Fibroblast of peridontal ligament (primary cell): ENCODE data around the gene PIP4K2A.
"Not testable (repeated sequence)": the region's sequence is repeated elsewhere in the genome, so short reads cannot be mapped to it uniquely, and the experiment has no call there.

ENCODE experiments used
- DNase-seq: peaks from one replicate; pipeline ENCODE4 v3.0.0-alpha.2; 2010; ENCODE audit errors: extremely low read depth

PIP4K2A gene

DNA sequence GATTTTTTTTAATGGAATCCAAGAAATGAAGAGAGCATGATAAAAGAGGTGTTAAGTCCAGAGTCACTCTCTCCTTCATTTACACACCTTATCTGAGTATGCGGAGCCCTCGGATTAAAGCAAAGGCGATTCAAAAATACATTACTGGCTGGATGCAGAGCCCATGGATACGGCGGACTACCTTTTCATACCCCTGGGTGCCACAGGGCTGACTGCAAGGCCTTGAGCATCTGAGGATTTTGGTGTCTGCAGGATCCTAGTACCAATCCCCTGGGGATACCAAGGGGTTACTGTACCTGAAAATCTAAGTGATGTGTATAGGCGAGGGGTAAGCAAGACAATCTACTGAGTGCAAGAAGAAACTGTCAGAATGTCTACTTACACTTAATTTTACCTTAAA is 20.5 kb downstream of the PIP4K2A start:
- DNase-seq: no peak

- peak; percentile 67 for DNase-seq
These were observed 21.0 kb downstream of the PIP4K2A start for GRCh38 chr10:22693371-22693784.

DNA sequence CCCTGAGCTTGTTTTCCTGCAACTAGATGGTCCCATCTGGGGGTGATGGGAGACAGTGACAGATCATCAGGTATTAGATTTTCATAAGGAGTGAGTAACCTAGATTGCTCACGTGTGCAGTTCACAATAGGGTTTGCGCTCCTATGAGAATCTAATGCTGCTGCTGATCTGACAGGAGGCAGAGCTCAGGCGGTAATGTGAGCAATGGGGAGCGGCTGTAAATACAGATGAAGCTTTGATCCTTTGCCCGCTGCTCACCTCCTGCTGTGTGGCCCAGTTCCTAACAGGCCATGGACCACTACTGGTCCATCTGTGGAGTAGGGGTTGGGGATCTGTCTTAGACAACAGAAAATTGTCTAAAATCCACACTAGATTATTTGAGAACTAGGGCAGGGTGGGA is 22.3 kb downstream of the PIP4K2A start:
- not testable (repeated sequence) for DNase-seq

DNA sequence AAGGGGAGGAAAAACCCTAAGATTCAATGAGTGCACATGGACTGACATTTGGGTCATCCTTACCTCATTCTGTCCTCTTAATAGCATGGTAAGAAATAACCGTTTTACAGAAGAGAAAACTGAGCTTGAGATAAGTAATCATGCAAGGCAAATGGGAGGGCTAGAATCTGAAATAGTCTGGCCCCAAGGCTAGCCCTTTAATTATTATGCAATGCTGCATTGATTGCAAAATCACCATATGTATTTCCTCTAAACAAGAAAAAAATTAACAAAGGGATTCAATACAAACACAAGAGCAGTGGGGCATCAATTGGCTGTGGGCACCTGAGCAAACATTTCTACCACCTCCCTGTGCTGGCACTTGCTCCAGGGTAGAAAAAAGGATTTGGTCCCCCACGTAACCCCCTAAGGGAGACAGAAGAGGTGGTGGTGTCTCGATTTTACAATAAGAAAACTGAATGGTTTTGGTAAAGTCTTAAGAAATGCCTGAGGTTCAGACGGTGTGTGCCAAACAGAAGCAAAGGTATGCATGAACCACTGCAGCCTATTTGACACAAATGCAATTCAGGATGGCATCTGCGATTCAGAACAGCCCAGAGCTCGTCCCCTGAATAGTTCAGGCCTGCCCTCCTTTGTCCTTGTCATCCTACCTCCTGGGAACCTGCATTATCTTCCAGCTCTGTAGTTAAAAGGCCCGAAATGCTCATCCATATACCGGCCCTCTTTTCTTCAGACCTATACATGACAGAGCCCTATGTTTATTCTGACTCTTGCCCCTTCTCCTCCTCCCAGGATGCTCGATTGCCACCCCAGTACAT is 23.6 kb downstream of the PIP4K2A start:
- DNase-seq: peak; percentile 78

DNA sequence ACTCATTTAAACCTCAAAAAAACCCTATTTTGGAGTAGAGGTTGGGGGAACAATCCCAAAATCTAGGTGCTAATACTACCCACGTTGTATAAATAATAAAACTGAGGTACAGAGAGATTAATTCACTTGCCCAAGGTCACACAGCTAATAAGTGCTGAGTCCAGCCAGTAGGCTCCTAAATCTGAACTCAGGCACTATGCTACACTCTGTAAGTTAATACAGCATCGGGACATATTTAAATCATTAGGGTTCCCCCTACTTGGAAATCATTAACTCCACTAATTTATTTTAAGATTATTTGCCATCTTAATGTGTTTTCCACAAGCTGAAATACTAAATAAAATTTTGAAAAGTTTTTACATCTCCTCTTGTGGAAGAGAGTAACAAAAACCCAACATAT is 24.2 kb downstream of the PIP4K2A start:
- DNase-seq: no peak

DNA sequence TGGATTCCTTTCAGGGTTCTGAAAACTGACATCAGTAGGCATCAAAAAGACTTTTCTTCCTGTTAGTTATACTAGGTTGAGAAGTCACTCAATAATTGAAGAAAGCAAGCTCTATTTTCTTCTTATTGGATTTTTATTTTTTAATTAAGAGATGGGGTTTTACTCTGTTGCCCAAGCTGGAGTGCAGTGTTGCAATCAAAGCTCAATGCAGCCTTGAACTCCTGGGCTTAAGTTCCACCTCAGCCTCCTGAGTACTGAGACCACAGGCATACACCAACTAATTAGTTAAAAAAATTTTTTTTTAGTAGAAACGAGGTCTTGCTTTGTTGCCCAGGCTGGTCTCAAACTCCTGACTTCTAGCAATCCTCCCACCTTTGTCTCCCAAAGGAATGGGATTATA is 28.0 kb downstream of the PIP4K2A start:
- no peak for DNase-seq

GRCh38 chr10:22685926-22686325 is 28.5 kb downstream of the PIP4K2A start:
- peak; percentile 23 for DNase-seq

DNA sequence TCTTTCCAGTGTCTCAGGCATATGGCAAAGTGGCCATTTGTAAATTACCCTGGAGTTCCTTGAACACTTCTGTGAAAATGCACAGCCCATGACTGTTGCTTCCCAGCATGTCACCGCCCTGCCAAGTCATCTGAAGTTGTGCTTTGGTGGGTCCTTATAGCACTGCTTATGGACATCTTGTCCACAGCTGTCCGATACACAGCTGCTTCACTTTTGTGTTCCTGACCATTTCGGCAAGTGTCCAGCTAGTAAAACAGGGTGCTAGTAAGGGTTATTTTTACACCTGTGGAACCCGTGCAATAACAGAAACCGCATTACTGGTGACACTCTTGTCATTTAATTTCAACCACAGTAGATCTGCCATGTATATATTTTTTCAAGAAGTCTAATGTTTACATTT is 29.7 kb downstream of the PIP4K2A start:
- DNase-seq: no peak

- DNase-seq: no peak
These were observed 31.3 kb downstream of the PIP4K2A start for GRCh38 chr10:22683140-22683389.

GRCh38 chr10:22682237-22683139 is 31.9 kb downstream of the PIP4K2A start:
- no peak for DNase-seq

- peak; percentile 64 for DNase-seq
These were observed 32.6 kb downstream of the PIP4K2A start for GRCh38 chr10:22681783-22682183.

DNA sequence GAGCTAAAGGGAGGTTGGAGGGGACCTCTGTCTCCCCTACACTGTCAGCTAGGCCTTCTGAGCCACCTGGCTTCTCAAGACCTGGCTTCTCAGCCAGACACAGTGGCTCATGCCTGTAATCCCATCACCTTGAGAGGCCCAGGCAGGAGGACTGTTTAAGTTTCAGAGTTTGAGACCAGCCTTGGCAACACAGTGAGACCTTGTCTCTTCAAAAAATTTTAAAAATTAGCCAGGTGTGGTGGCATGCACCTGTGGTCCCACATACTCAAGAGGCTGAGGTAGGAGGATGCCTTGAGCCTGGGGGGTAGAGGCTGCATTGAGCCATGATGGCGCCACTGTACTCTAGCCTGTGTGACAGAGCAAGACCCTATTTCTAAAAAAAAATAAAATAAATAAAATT is 33.1 kb downstream of the PIP4K2A start:
- DNase-seq: no peak

DNA sequence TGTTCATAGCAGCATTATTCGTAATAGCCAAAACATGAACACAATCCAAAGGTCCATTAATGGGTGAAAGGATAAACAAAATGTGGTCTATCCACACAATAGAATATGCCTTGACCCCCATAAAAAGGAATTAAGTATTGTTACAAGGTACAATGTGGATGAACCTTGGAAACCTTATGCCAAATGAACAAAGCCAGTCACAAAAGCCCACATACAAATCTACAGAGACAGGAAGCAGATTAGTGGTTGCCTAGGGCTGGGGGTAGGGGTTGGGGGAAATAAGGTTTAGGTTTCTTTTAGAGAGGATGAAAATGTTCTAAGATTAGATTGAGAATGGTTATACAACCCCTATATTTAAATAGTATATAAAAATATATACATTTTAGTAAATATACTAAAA is 34.8 kb downstream of the PIP4K2A start:
- no peak for DNase-seq

DNA sequence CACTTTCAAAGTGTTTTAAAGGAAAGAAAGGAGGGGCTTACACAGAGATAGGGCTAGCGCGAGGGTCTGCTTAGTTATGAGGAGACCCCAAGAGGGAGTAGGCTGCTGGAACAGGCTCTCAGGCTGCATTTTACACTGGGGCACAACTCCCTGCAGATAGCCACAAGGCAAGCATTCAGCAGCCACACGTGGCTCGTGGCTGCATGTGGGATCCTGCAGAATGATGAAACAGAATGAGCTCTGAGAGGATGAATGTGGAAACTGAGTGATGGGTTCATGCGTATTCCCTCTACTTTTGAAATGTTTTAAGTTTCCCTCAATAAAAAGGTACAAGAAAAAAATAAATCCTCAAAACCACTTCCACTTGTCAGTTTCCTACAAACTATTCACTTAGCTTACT is 37.0 kb downstream of the PIP4K2A start:
- DNase-seq: no peak

- DNase-seq: no peak
These were observed 37.9 kb downstream of the PIP4K2A start for GRCh38 chr10:22676435-22676834.

DNA sequence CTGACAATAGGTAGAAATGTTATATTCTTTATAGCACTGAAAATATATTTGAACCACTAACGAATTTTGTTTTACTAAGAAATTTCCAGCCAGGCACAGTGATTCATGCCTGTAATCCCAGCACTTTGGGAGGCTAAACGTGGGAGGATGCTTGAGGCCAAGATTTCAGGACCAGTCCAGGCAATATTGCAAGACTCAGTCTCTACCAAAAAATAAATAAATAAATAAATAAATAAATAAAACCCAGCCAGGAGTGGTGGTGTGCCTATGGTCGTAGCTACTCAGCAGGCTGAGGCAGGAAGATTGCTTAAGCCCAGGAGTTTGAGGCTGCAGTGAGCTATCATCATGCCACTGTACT is 39.8 kb downstream of the PIP4K2A start:
- peak; percentile 29 for DNase-seq

DNA sequence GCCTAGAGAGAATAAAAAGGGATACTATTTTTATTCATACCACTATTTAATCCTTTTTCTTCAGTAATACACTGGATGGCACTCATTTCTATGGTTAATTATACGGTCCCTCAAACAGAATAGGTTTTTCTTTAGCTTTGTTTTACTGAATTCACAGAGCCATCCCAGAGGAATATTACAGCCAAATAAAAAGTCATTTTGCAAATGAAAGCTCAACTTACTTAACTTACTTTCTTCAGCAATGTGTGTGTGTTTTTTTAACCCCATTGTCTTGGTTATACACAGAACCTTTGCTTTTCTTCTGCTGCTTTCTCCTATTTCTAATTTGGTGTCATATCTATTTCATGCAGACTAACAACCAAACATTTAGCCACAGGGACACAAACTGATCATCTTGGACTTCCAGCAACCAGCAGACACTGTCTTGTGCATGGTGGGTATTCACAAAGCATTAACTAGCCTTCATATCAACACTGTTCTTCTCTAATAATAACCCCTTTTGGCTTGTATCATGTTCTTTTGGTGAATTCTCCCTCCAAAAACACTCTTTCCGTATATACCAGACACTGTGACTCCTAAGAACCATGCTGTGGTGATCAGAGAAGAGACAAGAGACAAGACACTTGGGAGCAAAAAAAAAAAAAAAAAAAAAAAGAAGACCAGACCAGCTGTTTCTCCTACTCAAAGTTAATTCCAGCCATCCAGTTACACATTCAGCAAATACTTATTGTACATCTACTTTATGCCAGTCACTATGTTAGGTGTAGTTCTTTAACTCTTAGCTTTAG is 40.4 kb downstream of the PIP4K2A start:
- no peak for DNase-seq

DNA sequence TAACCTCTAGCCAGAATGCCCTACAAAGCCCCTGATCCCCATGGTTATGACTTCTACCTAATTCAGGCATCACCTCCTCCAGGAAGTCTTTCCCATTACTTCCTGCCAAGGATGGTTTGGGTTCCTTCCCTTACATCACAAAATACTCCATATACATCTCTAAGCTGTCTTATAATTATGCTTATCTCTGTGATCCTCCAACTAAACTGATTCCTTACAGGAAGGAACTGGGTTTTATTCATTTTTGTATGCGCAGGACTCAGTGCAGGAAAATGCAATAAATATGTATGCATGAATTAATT is 41.3 kb downstream of the PIP4K2A start:
- DNase-seq: no peak

GRCh38 chr10:22672319-22673090 is 41.9 kb downstream of the PIP4K2A start:
- no peak for DNase-seq

GRCh38 chr10:22670788-22671187 is 43.6 kb downstream of the PIP4K2A start:
- DNase-seq: peak; percentile 96

GRCh38 chr10:22669163-22669711 is 45.1 kb downstream of the PIP4K2A start:
- DNase-seq: no peak

DNA sequence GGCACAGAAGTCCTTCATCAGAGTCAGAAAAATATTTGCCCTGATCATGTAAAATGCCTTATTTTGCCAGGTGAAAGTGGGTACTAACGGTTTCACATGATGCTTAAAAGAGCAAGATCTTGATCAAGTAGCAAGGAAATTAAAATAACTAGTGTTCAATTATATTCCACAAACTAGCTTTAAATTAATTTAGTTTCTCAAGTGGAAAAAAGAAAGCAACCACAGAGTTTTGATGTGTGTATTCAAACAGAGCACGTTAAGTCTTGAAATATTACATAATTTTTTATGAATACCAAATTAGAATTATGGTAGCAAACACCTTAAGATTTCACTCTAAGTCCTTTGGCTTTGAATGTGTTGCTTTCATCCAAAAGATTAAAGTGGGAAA is 47.3 kb downstream of the PIP4K2A start:
- no peak for DNase-seq
